Hepatocyte (in vitro differentiated cells): ENCODE measurements around the gene C6orf132. TPM values are rescaled to one million over a fixed set of nuclear protein-coding genes. Genes with fewer than 3 reads are reported as not detected.

ENCODE experiments used
- DNase-seq: peaks from one replicate; pipeline ENCODE4 v3.0.0-alpha.2; 2016; ENCODE audit warnings: low spot score
- H2AFZ ChIP-seq: fragments of 200-600 bp; sonication (generic); 2 replicates; pipeline ENCODE4 v1.6.0; 2016; ENCODE audit warnings: antibody characterized with exemption, mild to moderate bottlenecking
- H3K27ac ChIP-seq: fragments of 200-600 bp; sonication (generic); 2 replicates; pipeline ENCODE4 v1.5.1; 2016; ENCODE audit warnings: mild to moderate bottlenecking
- H3K27me3 ChIP-seq: fragments of 200-600 bp; sonication (generic); 2 replicates; pipeline ENCODE4 v1.6.1; 2016
- H3K36me3 ChIP-seq: fragments of 200-600 bp; sonication (generic); replicated peaks from 2 replicates; pipeline ENCODE4 v1.5.1; 2016; ENCODE audit warnings: low read depth; ENCODE audit not compliant: insufficient read depth
- H3K4me1 ChIP-seq: fragments of 200-600 bp; sonication (generic); 2 replicates; pipeline ENCODE4 v1.5.1; 2016; ENCODE audit warnings: mild to moderate bottlenecking, moderate library complexity; ENCODE audit not compliant: insufficient read depth
- H3K4me2 ChIP-seq: fragments of 200-600 bp; sonication (generic); 2 replicates; pipeline ENCODE4 v1.6.0; 2016
- H3K4me3 ChIP-seq: fragments of 200-600 bp; sonication (generic); 2 replicates; pipeline ENCODE4 v1.5.1; 2016; ENCODE audit warnings: mild to moderate bottlenecking
- H3K79me2 ChIP-seq: fragments of 200-600 bp; sonication (generic); 2 replicates; pipeline ENCODE4 v1.6.0; 2017; ENCODE audit warnings: mild to moderate bottlenecking
- H3K9me2 ChIP-seq: fragments of 200-600 bp; sonication (generic); replicated peaks from 2 replicates; pipeline ENCODE4 v1.6.0; 2017; ENCODE audit warnings: mild to moderate bottlenecking; ENCODE audit not compliant: insufficient read depth
- H3K9me3 ChIP-seq: fragments of 200-600 bp; sonication (generic); 2 replicates; pipeline ENCODE4 v1.5.1; 2016; ENCODE audit warnings: low read depth, mild to moderate bottlenecking
- H4K20me1 ChIP-seq: fragments of 200-600 bp; sonication (generic); 2 replicates; pipeline ENCODE4 v1.6.0; 2016; ENCODE audit warnings: mild to moderate bottlenecking; ENCODE audit not compliant: insufficient read depth, poor library complexity, severe bottlenecking
- EZH2 ChIP-seq: fragments of 200-600 bp; sonication (generic); IDR thresholded peaks from 2 replicates; pipeline ENCODE4 v1.6.1; 2016; ENCODE audit warnings: antibody characterized with exemption, mild to moderate bottlenecking, borderline replicate concordance
- EZH2phosphoT487 ChIP-seq: fragments of 200-600 bp; sonication (generic); IDR thresholded peaks from one replicate; pipeline ENCODE4 v1.6.1; 2018; ENCODE audit warnings: antibody characterized with exemption, mild to moderate bottlenecking, low read depth, moderate library complexity; ENCODE audit not compliant: unreplicated experiment, severe bottlenecking
- WGBS: methylation state at CpG from one replicate; pipeline ENCODE4 v1.1.6; 2016; ENCODE audit warnings: low lambda C conversion rate; ENCODE audit errors: missing lambda C conversion rate; 5-methylcytosine and 5-hydroxymethylcytosine counted together
- polyA plus RNA-seq: library from polyadenylated mRNA; unstranded; fragments of >200 nt; fragmentation: Nextera tagmentation; extraction: Ambion mirVana; gene quantifications from 2 replicates; pipeline ENCODE4 v1.2.1, GENCODE V29; 2016
- total RNA-seq: library from RNA; depleted of rRNA; stranded (reverse); fragments of >200 nt; gene quantifications from 2 replicates; pipeline ENCODE4 v1.2.3, GENCODE V29; 2014
- TF ChIP-seq, protein P1 (sequence below): fragments of 200-600 bp; sonication (generic); IDR thresholded peaks from 2 replicates; pipeline ENCODE4 v1.5.1; 2016; ENCODE audit warnings: antibody characterized with exemption, mild to moderate bottlenecking; ENCODE audit not compliant: poor library complexity

Gene C6orf132
- total and polyA plus RNA-seq, 2 experiments from 2014 or later = 10.5 to 12.5 TPM

DNA sequence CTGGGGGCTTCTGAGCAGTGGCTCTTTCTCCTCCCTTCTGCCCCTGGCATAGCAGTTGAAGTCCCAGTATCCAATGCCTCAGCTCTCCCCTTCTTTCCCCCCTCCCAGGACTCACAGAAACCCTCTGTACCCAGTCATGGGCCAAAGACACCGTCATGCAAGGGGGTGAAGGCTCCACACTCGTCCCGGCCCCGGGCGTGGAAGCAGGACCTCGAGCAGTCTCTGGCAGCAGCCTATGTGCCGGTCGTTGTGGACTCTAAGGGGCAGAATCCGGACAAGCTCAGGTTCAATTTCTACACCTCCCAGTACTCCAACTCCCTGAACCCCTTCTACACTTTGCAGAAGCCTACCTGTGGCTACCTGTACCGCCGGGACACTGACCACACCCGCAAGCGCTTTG, 20.4 kb upstream of the C6orf132 start:
- Histone ChIP-seq H3K27ac (no peak overlapping the region), H3K9me2 (no peaks in the 10 kb centered on the region), H3K9me3 (no peaks in the 10 kb centered on the region), H3K79me2 (no peaks in the 10 kb centered on the region), H3K4me2 (no peak overlapping the region), H3K27me3 (no peaks in the 10 kb centered on the region), H4K20me1 (no peaks in the 10 kb centered on the region), H3K4me1 (peaks cover 1% of the 10 kb centered on the region), H2AFZ (no peak overlapping the region), H3K36me3 (no peaks in the 10 kb centered on the region), H3K4me3 (no peak overlapping the region)
- TF ChIP-seq EZH2phosphoT487 (no peak), EZH2 (no peak)
- TF ChIP-seq, protein P1, sequence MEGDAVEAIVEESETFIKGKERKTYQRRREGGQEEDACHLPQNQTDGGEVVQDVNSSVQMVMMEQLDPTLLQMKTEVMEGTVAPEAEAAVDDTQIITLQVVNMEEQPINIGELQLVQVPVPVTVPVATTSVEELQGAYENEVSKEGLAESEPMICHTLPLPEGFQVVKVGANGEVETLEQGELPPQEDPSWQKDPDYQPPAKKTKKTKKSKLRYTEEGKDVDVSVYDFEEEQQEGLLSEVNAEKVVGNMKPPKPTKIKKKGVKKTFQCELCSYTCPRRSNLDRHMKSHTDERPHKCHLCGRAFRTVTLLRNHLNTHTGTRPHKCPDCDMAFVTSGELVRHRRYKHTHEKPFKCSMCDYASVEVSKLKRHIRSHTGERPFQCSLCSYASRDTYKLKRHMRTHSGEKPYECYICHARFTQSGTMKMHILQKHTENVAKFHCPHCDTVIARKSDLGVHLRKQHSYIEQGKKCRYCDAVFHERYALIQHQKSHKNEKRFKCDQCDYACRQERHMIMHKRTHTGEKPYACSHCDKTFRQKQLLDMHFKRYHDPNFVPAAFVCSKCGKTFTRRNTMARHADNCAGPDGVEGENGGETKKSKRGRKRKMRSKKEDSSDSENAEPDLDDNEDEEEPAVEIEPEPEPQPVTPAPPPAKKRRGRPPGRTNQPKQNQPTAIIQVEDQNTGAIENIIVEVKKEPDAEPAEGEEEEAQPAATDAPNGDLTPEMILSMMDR = no peak
- no peak for DNase-seq
- WGBS = 95% methylated on average over 13 of the region's 13 CpGs

- H3K79me2 ChIP-seq = no peaks in the 10 kb centered on the region
- TF ChIP-seq, protein P1 = no peak
- TF ChIP-seq EZH2phosphoT487 (no peak), EZH2 (no peak)
- no peak for DNase-seq
- WGBS = 62% methylated on average over 6 of the region's 7 CpGs
- H2AFZ ChIP-seq = no peak overlapping the region
- no peaks in the 10 kb centered on the region for H3K9me3 ChIP-seq
- H3K36me3 ChIP-seq = no peaks in the 10 kb centered on the region
- H4K20me1 ChIP-seq = no peaks in the 10 kb centered on the region
- no peak overlapping the region for H3K4me3 ChIP-seq
- H3K27me3 ChIP-seq = no peaks in the 10 kb centered on the region
- H3K9me2 ChIP-seq = no peaks in the 10 kb centered on the region
- no peak overlapping the region for H3K4me2 ChIP-seq
- no peak overlapping the region for H3K27ac ChIP-seq
- peaks cover 5% of the 10 kb centered on the region for H3K4me1 ChIP-seq
Observed at GRCh38 chr6:42162384-42162783, 20.0 kb upstream of the C6orf132 start.

- no peak overlapping the region for H2AFZ ChIP-seq
- H3K4me1 ChIP-seq = peaks cover 5% of the 10 kb centered on the region
- TF ChIP-seq, protein P1 = no peak
- TF ChIP-seq EZH2 (no peak), EZH2phosphoT487 (no peak)
- H3K27me3 ChIP-seq = no peaks in the 10 kb centered on the region
- DNase-seq = no peak
- no peak overlapping the region for H3K27ac ChIP-seq
- H3K36me3 ChIP-seq = no peaks in the 10 kb centered on the region
- no peaks in the 10 kb centered on the region for H3K79me2 ChIP-seq
- no peaks in the 10 kb centered on the region for H3K9me3 ChIP-seq
- H3K4me3 ChIP-seq = no peak overlapping the region
- no peak overlapping the region for H3K4me2 ChIP-seq
- 81% methylated on average over 4 of the region's 4 CpGs for WGBS
- no peaks in the 10 kb centered on the region for H3K9me2 ChIP-seq
- H4K20me1 ChIP-seq = no peaks in the 10 kb centered on the region
Observed at GRCh38 chr6:42159431-42160024, 17.1 kb upstream of the C6orf132 start.

- Histone ChIP-seq H3K4me3 (no peak overlapping the region), H4K20me1 (no peaks in the 10 kb centered on the region), H3K36me3 (no peaks in the 10 kb centered on the region), H3K4me1 (peaks cover 5% of the 10 kb centered on the region), H2AFZ (no peak overlapping the region), H3K27me3 (no peaks in the 10 kb centered on the region), H3K9me2 (no peaks in the 10 kb centered on the region), H3K27ac (no peak overlapping the region), H3K9me3 (no peaks in the 10 kb centered on the region), H3K4me2 (no peak overlapping the region), H3K79me2 (no peaks in the 10 kb centered on the region)
- TF ChIP-seq EZH2phosphoT487 (no peak), EZH2 (no peak)
- TF ChIP-seq, protein P1 = no peak
- WGBS = 77% methylated on average over 2 of the region's 2 CpGs
- no peak for DNase-seq
Observed at GRCh38 chr6:42158631-42159030, 16.2 kb upstream of the C6orf132 start.
